AG20443 (cell line): ENCODE results near the gene LIMK2.
"Not testable (repeated sequence)": the region's sequence is repeated elsewhere in the genome, so short reads cannot be mapped to it uniquely, and the experiment has no call there.

Experiments
- DNase-seq: peaks from one replicate; pipeline ENCODE4 v3.0.0; 2012; ENCODE audit warnings: low spot score, mixed read lengths

Gene LIMK2

GRCh38 chr22:31290494-31291471, 78.7 kb downstream of the LIMK2 start:
- peak; percentile 98 for DNase-seq

- no peak for DNase-seq
Observed at GRCh38 chr22:31291481-31292235, 79.6 kb downstream of the LIMK2 start.

- DNase-seq = peak; percentile 84
Observed at GRCh38 chr22:31292236-31292989, 80.3 kb downstream of the LIMK2 start, which contains the start of gene PIK3IP1. Gene PIK3IP1 (minus strand): TSS chr22:31292488. CDS start chr22:31292344, 144 bp downstream.

GRCh38 chr22:31295360-31295759, 83.3 kb downstream of the LIMK2 start:
- no peak for DNase-seq

- peak; percentile 41 for DNase-seq
Observed at GRCh38 chr22:31295831-31296657, 83.9 kb downstream of the LIMK2 start.

- DNase-seq = no peak
Observed at GRCh38 chr22:31300896-31301295, 88.8 kb downstream of the LIMK2 start.

GRCh38 chr22:31302006-31302405, 89.9 kb downstream of the LIMK2 start:
- no peak for DNase-seq

GRCh38 chr22:31302537-31302936, 90.4 kb downstream of the LIMK2 start:
- no peak for DNase-seq

- DNase-seq = no peak
Observed at GRCh38 chr22:31305194-31305593, 93.1 kb downstream of the LIMK2 start.

- DNase-seq = no peak
Observed at GRCh38 chr22:31308181-31308580, 96.1 kb downstream of the LIMK2 start.

GRCh38 chr22:31313366-31314147, 101.5 kb downstream of the LIMK2 start:
- DNase-seq = peak; percentile 86

- not testable (repeated sequence) for DNase-seq
Observed at GRCh38 chr22:31314220-31314619, 102.1 kb downstream of the LIMK2 start.

- no peak for DNase-seq
Observed at GRCh38 chr22:31321421-31321820, 109.3 kb downstream of the LIMK2 start.

- DNase-seq = no peak
Observed at GRCh38 chr22:31323578-31324550, 111.8 kb downstream of the LIMK2 start.

- no peak for DNase-seq
Observed at GRCh38 chr22:31326877-31327276, 114.8 kb downstream of the LIMK2 start.

GRCh38 chr22:31327806-31328543, 115.9 kb downstream of the LIMK2 start:
- DNase-seq = no peak

- DNase-seq = no peak
Observed at GRCh38 chr22:31328544-31328960, 116.5 kb downstream of the LIMK2 start.

- DNase-seq = no peak
Observed at GRCh38 chr22:31329029-31329428, 116.9 kb downstream of the LIMK2 start.
